Measurements from ENCODE around the gene KRTAP10-1.

Gene KRTAP10-1

GRCh38 chr21:44495611-44496563 lies 44.1 kb downstream of the KRTAP10-1 start:
- Mint-ChIP-seq H3K9me3 (peaks cover 9 to 15% of the 10 kb centered on the region in 2 donors), H3K36me3 (peaks cover 5 to 12% of the 10 kb centered on the region in 2 donors), H3K27ac (no peak overlapping the region), H3K4me1 (no peaks in the 10 kb centered on the region), H3K27me3 (peaks cover 21 to 35% of the 10 kb centered on the region in 2 donors), H3K4me3 (no peak overlapping the region)
- ATAC-seq (replicated peaks) (no peak), DNase-seq (no peak)

DNA sequence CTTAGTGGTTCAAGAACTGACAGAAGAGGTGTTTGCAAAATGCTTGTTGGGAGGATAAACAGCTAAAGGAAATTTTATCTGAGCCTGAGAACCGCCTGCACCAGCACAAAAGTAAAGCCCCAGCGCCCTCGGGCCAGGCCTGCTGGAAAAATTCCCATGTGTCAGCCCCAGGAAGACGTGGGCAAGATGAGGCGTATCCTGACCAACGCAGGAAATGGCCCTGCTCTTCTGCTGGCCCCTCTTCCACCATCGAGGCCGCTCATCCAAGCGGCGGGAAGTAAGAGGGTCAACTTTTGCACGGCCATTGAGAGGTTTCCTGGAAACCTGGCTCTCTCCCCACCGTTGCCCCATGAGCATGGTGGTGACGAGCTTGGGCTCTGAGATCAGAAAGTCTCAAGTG lies 45.0 kb downstream of the KRTAP10-1 start:
- H3K4me3 Mint-ChIP-seq: no peak overlapping the region
- no peak for DNase-seq
- peaks cover 9 to 15% of the 10 kb centered on the region in 2 donors for H3K9me3 Mint-ChIP-seq
- H3K27ac Mint-ChIP-seq: no peak overlapping the region
- peaks cover 21 to 35% of the 10 kb centered on the region in 2 donors for H3K27me3 Mint-ChIP-seq
- peaks cover 5 to 12% of the 10 kb centered on the region in 2 donors for H3K36me3 Mint-ChIP-seq
- no peak for ATAC-seq (replicated peaks)
- H3K4me1 Mint-ChIP-seq: no peaks in the 10 kb centered on the region

DNA sequence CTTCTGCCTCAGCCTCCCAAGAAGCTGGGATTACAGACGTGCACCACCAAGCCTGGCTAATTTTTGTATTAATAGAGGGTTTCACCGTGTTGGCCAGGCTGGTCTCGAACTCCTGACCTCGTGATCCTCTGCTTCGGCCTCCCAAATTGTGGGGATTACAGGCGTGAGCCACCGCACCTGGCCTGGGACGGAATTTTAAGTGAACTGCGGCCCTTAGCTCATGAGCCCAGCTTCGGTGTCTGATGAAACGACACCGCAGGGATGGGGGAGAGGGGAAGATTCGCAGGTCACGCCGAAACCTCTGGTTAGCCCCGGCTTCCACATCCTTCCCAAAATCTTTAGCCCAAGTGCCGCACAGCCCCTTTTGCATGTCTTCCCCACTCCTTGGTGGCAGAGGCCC lies 45.6 kb downstream of the KRTAP10-1 start:
- Mint-ChIP-seq H3K4me3 (no peak overlapping the region), H3K27me3 (peaks cover 21 to 35% of the 10 kb centered on the region in 2 donors)

DNA sequence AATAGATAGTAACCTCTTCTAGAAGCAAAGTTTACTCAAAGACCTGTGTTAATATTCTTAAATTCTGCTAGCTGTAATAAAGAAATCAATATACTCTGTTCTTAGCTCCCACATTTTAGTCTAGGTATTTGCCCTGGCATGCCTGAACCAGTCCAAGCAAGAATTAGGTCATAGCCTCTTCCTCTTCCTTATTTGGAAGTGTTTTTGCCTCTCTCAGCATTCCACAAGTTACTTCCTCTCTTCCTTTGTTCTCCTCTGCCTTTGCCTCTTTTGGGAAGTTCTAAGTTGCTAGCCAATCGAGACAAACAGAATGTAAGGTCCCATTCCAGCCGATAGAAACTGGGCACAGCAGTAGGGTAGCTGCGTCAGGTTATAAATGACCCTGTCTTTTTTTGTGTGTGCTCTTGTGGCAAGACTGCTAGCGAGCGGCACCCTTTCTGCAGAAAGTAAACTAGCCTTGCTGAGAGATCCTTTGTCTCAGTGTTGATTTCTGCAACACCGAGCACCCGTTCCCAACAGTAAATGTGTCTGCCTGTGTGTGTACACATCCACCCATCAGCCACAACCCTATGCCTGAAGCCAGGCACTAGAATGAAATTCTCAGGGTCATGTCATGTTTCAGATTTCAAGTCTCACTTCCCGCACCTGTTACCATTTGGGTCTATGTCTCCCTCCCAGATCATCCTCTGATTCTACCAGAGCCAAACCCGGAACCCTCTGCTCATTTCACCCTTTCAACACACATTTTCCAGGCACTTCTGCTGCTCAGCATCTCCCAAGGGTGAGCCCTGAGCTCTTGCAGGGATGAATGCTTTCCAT lies 47.2 kb downstream of the KRTAP10-1 start:
- no peak overlapping the region for H3K4me3 Mint-ChIP-seq
- no peak for ATAC-seq (replicated peaks)
- peaks cover 9 to 17% of the 10 kb centered on the region in 2 donors for H3K9me3 Mint-ChIP-seq
- no peak overlapping the region for H3K27ac Mint-ChIP-seq
- H3K36me3 Mint-ChIP-seq: peaks cover 5 to 15% of the 10 kb centered on the region in 2 donors
- H3K4me1 Mint-ChIP-seq: no peaks in the 10 kb centered on the region
- H3K27me3 Mint-ChIP-seq: peaks cover 25 to 35% of the 10 kb centered on the region in 2 donors
- no peak for DNase-seq

More for the DNA sequence above, 45.6 kb downstream of the KRTAP10-1 start:
- ATAC-seq (replicated peaks) (no peak), DNase-seq (no peak)
- Mint-ChIP-seq H3K27ac (no peak overlapping the region), H3K9me3 (peaks cover 9 to 15% of the 10 kb centered on the region in 2 donors), H3K4me1 (no peaks in the 10 kb centered on the region), H3K36me3 (peaks cover 5 to 12% of the 10 kb centered on the region in 2 donors)

DNA sequence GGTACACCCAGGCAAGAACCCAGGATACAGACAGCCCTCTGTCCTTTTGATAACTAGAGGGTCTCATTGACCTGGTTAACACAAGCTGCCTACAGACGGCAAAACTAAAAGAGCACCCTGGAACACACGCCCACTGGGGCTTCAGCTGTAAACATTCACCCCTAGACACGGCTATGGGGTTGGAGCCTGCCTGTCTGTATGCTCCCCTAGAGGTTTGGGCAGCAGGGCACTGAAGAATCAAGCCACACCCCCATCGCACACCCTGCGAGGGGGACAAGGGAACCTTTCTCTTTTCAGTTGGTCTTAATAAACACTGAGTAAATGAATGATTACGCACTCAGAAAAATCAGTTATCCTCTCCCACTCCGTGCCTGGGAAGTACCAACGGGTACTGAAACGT lies 49.2 kb downstream of the KRTAP10-1 start:
- H3K4me1 Mint-ChIP-seq: no peaks in the 10 kb centered on the region
- H3K27me3 Mint-ChIP-seq: peaks cover 19 to 23% of the 10 kb centered on the region in 2 donors
- ATAC-seq (replicated peaks) (no peak), DNase-seq (no peak)
- peaks cover 5 to 16% of the 10 kb centered on the region in 2 donors for H3K36me3 Mint-ChIP-seq
- H3K9me3 Mint-ChIP-seq: peaks cover 9 to 18% of the 10 kb centered on the region in 2 donors
- H3K4me3 Mint-ChIP-seq: no peak overlapping the region
- no peak overlapping the region for H3K27ac Mint-ChIP-seq

DNA sequence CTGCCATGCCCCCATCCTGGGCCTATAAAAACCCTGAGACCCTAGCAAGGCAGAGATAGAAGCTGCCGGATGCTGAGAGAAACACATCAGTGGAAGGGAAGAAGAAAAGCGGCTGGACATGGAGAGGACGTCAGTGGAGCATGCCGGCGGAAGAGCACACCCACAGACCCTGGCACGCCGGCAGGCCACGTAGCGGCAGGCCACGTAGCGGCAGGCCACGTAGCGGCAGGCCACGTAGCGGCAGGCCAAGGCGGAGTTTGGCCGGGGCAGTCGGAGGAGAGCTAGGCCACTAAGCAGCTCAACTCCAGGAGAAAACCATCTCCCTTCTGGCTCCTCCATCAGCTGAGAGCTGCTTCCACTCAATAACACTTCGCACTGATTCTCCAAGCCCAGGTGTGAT lies 49.6 kb downstream of the KRTAP10-1 start:
- Mint-ChIP-seq H3K27me3 (peaks cover 15 to 19% of the 10 kb centered on the region in 2 donors), H3K27ac (no peak overlapping the region), H3K36me3 (peaks cover 5 to 14% of the 10 kb centered on the region in 2 donors), H3K4me1 (no peaks in the 10 kb centered on the region), H3K9me3 (peaks cover 9 to 18% of the 10 kb centered on the region in 2 donors), H3K4me3 (no peak overlapping the region)
- ATAC-seq (replicated peaks): no peak
- no peak for DNase-seq

- H3K4me1 Mint-ChIP-seq: no peaks in the 10 kb centered on the region
- no peak for ATAC-seq (replicated peaks)
- DNase-seq: no peak
- H3K4me3 Mint-ChIP-seq: no peak overlapping the region
- H3K27ac Mint-ChIP-seq: no peak overlapping the region
- H3K36me3 Mint-ChIP-seq: peaks cover 5 to 12% of the 10 kb centered on the region in 2 donors
- peaks cover 12 to 16% of the 10 kb centered on the region in 2 donors for H3K27me3 Mint-ChIP-seq
- peaks cover 9 to 18% of the 10 kb centered on the region in 2 donors for H3K9me3 Mint-ChIP-seq
These were observed 50.0 kb downstream of the KRTAP10-1 start for GRCh38 chr21:44489962-44490361.
